C4-2B (cell line): Measurements from ENCODE around the gene PCDH9.

Experiments used
- ZFX ChIP-seq: fragments of 450-650 bp; IDR thresholded peaks from 2 replicates; pipeline ENCODE4 v1.6.1; 2017
- TF ChIP-seq, protein P1 (sequence below): fragments of 450-650 bp; conservative IDR thresholded peaks from 2 replicates; pipeline ENCODE4 v1.5.1; 2017; ENCODE audit warnings: mild to moderate bottlenecking

DNA sequence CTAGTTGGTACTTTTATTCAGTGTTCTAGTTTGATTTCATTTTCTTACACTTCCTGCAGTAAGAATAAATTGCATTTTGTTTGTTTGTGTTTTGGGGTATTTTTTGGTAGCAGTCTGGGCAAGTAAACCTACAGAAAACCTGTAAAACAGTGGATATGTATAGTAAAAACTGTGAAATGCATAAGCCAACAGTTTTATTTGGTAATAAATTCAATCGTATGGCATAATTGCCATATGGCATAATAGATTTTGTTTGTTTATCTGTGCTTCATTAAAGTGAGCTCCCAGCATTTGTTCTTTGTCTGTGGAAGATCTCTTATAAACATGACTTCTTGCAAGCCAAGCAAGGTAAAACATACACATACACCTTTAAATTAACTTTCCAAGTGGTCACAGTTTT lies 111.9 kb downstream of the PCDH9 start:
- TF ChIP-seq, protein P1, sequence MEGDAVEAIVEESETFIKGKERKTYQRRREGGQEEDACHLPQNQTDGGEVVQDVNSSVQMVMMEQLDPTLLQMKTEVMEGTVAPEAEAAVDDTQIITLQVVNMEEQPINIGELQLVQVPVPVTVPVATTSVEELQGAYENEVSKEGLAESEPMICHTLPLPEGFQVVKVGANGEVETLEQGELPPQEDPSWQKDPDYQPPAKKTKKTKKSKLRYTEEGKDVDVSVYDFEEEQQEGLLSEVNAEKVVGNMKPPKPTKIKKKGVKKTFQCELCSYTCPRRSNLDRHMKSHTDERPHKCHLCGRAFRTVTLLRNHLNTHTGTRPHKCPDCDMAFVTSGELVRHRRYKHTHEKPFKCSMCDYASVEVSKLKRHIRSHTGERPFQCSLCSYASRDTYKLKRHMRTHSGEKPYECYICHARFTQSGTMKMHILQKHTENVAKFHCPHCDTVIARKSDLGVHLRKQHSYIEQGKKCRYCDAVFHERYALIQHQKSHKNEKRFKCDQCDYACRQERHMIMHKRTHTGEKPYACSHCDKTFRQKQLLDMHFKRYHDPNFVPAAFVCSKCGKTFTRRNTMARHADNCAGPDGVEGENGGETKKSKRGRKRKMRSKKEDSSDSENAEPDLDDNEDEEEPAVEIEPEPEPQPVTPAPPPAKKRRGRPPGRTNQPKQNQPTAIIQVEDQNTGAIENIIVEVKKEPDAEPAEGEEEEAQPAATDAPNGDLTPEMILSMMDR = no peak
- no peak for TF ChIP-seq ZFX
